WI38 (cell line): ENCODE measurements around the gene DIPK1B.
"Not testable (repeated sequence)": the region's sequence is repeated elsewhere in the genome, so short reads cannot be mapped to it uniquely, and the experiment has no call there.

Experiments used
- H3K4me3 ChIP-seq: 2 replicates; pipeline ENCODE4 v1.5.1; 2011; ENCODE audit warnings: low read depth, mild to moderate bottlenecking, control low read depth, low read length
- TF ChIP-seq, protein P1 (sequence below): IDR thresholded peaks from 2 replicates; pipeline ENCODE4 v1.5.1; 2012; ENCODE audit warnings: low read depth, mild to moderate bottlenecking, control low read depth, low read length

DIPK1B gene

DNA sequence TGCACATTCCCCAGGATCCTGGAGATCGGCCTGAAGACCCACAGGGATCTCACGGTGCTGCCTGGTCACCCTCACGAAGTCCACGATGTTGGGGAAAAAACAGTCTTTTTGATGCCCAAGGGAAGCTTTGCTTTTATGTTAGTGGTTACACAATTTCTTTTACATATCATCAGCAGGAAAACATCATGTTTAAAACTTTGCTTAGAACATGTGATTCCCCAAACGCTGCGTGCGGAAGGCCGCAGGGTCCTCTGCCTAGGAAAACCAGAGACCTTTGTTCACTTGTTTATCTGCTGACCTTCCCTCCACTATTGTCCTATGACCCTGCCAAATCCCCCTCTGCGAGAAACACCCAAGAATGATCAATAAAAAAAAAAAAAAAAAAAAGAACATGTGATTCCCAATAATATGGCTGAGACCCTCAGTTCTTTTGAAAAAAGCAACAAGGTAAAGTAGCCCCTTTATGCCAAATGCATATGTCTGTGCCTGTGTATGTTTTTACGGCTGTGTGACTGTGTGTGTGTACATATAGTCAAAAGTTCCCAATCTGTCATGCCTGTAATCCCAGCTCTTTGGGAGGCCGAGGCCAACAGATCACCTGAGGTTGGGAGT, 13.6 kb upstream of the DIPK1B start:
- TF ChIP-seq, protein P1, sequence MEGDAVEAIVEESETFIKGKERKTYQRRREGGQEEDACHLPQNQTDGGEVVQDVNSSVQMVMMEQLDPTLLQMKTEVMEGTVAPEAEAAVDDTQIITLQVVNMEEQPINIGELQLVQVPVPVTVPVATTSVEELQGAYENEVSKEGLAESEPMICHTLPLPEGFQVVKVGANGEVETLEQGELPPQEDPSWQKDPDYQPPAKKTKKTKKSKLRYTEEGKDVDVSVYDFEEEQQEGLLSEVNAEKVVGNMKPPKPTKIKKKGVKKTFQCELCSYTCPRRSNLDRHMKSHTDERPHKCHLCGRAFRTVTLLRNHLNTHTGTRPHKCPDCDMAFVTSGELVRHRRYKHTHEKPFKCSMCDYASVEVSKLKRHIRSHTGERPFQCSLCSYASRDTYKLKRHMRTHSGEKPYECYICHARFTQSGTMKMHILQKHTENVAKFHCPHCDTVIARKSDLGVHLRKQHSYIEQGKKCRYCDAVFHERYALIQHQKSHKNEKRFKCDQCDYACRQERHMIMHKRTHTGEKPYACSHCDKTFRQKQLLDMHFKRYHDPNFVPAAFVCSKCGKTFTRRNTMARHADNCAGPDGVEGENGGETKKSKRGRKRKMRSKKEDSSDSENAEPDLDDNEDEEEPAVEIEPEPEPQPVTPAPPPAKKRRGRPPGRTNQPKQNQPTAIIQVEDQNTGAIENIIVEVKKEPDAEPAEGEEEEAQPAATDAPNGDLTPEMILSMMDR: no peak
- H3K4me3 ChIP-seq: no peak overlapping the region

DNA sequence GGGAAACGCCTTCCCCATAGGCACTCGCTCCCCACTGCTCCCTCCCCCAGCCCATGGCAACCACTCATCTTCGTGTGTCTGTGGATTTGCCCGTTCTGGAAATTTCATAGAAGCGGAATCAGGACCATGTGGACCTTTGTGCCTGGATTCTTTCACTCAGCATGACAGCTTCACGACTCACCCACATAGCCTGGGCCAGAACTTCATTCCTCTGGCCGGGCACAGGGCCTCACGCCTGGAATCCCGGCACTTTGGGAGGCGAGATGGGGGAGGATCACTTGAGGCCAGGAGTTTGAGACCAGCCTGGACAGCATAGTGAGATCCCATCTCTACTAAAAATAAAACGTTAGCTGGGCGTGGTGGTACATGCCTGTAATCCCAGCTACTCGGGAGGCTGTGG, 12.1 kb upstream of the DIPK1B start:
- no peak overlapping the region for H3K4me3 ChIP-seq
- TF ChIP-seq, protein P1: no peak

DNA sequence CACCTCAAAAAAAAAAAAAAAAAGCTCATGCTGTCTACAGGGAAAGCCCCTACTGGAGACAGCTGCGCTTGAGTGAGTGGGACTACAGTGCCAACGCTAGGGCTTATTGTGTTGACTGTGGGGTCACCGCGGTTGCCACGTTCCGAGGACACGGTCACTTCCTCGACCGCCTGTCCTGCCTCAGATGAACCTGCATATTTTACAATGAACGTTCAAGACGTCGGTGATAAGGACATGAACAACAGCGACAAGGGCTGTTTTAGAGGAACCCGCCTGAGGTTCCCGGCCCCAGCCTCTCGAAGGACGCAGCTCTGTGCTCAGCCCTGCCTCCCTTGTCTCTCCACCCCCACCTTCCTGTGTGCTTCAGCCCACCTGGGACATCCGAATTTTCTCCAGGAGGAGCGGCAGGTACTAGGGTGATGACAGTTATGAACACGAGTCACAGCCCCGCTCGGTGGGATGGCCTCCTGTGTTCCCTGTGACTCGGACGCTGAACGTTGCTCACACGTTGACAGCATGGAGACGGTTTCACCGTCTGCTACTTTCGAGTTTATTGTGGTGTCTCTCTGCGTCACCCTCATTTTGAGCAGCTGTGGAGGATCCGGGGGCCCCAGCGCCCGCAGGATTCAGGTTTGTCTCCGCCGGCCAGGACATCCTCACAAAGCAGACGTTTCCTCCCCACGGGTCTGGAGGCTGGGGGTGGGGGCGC, 11.3 kb upstream of the DIPK1B start:
- H3K4me3 ChIP-seq: no peak overlapping the region
- TF ChIP-seq, protein P1: no peak

DNA sequence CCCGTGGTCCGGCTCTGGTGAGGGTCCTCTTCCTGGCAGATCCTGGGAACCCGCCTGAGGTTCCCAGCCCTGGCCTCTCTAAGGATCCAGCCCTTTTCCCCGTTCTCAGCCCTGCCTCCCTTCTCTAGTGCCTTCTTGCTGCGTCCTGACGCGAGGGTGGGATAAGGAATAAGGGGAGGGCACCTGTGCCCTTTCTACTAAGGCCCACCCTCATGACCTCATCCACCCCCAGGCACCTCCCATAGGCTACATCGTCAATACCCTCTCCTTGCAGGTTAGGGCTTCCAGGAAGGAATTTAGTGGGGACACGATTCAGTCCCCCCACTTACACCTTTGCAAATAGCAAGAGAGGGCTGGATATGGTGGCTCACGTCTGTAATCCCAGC, 10.7 kb upstream of the DIPK1B start:
- H3K4me3 ChIP-seq: no peak overlapping the region
- TF ChIP-seq, protein P1: no peak

DNA sequence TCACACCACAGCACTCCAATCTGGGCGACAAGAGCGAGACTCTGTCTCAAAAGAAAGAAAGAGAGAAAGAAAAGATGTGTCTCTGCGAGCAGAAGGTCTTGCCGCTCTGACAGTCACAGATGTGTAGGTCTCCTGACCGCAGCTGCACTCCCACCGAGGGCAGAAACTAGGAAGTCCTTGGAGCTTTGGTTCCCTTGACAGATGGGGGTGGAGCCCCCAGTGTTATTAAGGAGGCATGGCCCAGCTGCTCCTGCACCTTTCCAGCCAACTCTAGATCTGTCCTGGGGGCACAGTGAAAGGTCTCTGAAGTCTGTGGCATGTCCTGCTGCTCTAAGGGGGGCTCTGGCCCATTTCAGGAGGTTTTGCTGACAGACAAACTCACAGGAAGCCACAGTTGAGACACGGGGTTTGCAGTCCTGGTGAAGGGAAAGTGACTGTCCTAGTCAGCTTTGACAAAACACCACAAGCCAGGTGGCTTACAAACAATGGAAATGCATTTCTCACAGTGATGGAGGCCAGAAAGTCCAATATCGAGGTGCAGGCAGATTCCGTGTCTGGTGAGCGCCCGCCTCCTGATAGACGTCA, 9.0 kb upstream of the DIPK1B start:
- TF ChIP-seq, protein P1: no peak
- H3K4me3 ChIP-seq: no peak overlapping the region

DNA sequence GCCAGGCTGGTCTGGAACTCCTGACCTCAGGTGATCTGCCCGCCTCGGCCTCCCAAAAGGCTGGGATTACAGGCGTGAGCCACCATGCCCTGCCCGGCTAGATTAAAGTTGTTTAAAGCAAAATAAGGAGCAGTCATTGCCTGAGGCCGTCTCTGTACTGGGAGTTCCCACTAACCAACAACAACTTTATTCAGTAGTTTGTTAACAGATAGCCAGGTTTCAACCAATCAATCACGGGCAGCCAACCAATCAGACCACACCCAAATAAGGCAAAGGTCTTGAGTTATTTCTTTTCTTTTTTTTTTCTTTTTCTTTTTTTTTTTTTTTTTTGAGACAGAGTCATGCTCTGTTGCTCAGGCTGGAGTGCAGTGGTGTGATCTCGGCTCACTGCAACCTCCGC, 7.6 kb upstream of the DIPK1B start:
- not testable (repeated sequence) for H3K4me3 ChIP-seq

DNA sequence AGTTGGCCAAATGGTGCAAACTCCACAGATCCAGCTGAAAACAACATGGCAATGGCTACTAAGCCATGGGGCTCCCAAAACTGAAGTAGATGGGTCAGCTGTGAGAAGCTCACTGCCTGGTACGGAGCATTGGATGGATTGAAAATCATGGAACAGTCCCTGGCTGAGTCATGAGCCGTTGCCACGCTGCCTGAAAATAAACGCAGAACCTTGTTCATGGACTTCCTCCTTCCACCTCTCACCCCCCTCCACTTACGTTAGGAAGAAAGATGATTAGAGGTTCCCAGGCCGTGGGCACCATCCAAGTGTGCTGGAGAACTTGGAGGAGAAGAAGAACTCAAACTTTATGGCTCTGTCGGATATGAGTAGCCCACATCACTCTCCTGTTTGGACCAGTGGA, 6.8 kb upstream of the DIPK1B start:
- H3K4me3 ChIP-seq: no peak overlapping the region
- TF ChIP-seq, protein P1: no peak
